ENCODE measurements around the gene MCMBP. TPM values are rescaled to one million over a fixed set of nuclear protein-coding genes. Genes with fewer than 3 reads are reported as not detected.

Gene MCMBP
- 52.6 and 58.0 TPM in 2 replicates for total RNA-seq

GRCh38 chr10:119872610-119872859 is at the start of gene MCMBP:
MCMBP (minus strand) TSS chr10:119872843; CDS start chr10:119872584, 259 bp downstream.

GRCh38 chr10:119892188-119893065 is 19.8 kb upstream of the MCMBP start, which contains the start of gene SEC23IP:
SEC23IP (plus strand) TSS chr10:119892730; CDS start chr10:119892783, 53 bp downstream.

Other genes starting within 250 kb of the MCMBP start
- 56.0 and 57.4 TPM in 2 replicates for gene BAG3, start 221.5 kb downstream of the MCMBP start, total RNA-seq
- gene INPP5F, start 146.8 kb downstream of the MCMBP start, total RNA-seq: 16.6 and 17.4 TPM in 2 replicates
- gene SEC23IP, start 19.9 kb upstream of the MCMBP start, total RNA-seq: 23.0 and 24.7 TPM in 2 replicates